Left ventricle myocardium inferior (tissue), 1 donor: Measurements from ENCODE around the gene LRRFIP2. TPM values are rescaled to one million over a fixed set of nuclear protein-coding genes. Genes with fewer than 3 reads are reported as not detected.

Experiments used
- DNase-seq: peaks from one replicate; pipeline ENCODE4 v3.0.0-alpha.2; 2020
- H3K27ac ChIP-seq: fragments of 200-600 bp; replicated peaks from 2 replicates; pipeline ENCODE4 v1.8.0; 2021
- H3K27me3 ChIP-seq: fragments of 200-600 bp; 2 replicates; pipeline ENCODE4 v1.8.0; 2021; ENCODE audit warnings: low read depth
- H3K36me3 ChIP-seq: fragments of 200-600 bp; 2 replicates; pipeline ENCODE4 v1.8.0; 2021
- H3K4me1 ChIP-seq: fragments of 200-600 bp; 2 replicates; pipeline ENCODE4 v1.8.0; 2021
- H3K4me3 ChIP-seq: fragments of 200-600 bp; 2 replicates; pipeline ENCODE4 v1.8.0; 2021; ENCODE audit warnings: mild to moderate bottlenecking, moderate library complexity
- H3K9me3 ChIP-seq: fragments of 200-600 bp; replicated peaks from 2 replicates; pipeline ENCODE4 v1.8.0; 2021
- CTCF ChIP-seq: fragments of 200-600 bp; IDR thresholded peaks from 2 replicates; pipeline ENCODE4 v1.8.0; 2021; ENCODE audit warnings: antibody characterized with exemption, mild to moderate bottlenecking, borderline replicate concordance
- intact Hi-C: fragments of 100-400 bp; cut with micrococcal nuclease; formaldehyde crosslinking; loops from one replicate; pipeline ENCODE4 v1.11.0; 2022
- total RNA-seq: library from RNA; stranded (reverse); fragmentation: NEBNext Ultra II Directional; extraction: Animal tissue kit (Norgen Biotek cat#: 25700); gene quantifications from one replicate; pipeline ENCODE4 v1.2.1, GENCODE V29; 2021
- donor health status: DM: no; HTN: yes; CAD: no; lungs with severe emphysema.

The LRRFIP2 gene
- total RNA-seq, 1 donor from 2014 or later, result 155 TPM

DNA sequence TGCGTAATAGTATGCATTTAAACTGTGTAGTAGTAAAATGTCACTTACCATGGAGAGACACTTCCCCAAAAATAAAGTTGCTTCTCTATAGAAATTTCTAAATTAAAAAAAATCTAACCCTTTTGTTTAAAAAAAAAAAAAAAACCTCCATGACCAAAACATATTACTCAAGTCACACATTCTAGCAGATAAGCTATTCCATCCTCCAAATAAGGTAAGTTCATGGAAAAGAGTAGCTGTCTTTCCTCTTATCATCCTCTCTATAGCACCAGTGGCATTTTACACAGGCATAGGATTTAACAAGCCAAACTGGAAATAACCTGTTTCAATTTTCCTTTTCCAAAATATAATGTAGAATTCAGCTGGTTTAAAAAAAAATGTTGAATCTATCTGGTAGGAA lies 57.4 kb downstream of the LRRFIP2 start:
- H3K36me3 ChIP-seq, result peaks cover 13% of the 10 kb centered on the region
- H3K4me1 ChIP-seq, result peaks cover 40% of the 10 kb centered on the region
- DNase-seq, result no peak
- no peak for TF ChIP-seq CTCF
- intact Hi-C loops, result no loop called here
- no peaks in the 10 kb centered on the region for H3K9me3 ChIP-seq
- H3K4me3 ChIP-seq, result no peak overlapping the region
- H3K27me3 ChIP-seq, result no peaks in the 10 kb centered on the region
- no peak overlapping the region for H3K27ac ChIP-seq

DNA sequence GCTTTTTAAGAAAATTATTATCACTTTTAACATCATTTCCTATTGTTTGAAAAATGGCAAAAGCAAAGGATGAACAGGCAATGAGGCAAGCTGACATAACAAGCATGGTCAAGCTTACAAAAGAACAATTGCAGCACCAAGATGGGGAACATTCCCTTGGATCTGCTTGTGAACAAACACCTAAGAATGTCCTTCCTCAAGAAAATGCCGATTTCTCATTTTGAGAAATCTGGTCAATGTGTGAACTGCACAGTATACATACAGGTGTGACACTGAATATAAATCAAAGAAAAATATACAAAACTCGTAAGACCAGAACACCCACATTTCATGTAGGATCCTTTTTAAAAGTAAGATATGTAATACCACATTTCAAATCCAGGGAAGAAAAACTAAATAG lies 58.9 kb downstream of the LRRFIP2 start:
- Histone ChIP-seq H3K9me3 (no peaks in the 10 kb centered on the region), H3K27me3 (no peaks in the 10 kb centered on the region), H3K4me1 (peaks cover 36% of the 10 kb centered on the region), H3K4me3 (no peak overlapping the region), H3K27ac (no peak overlapping the region), H3K36me3 (peaks cover 13% of the 10 kb centered on the region)
- TF ChIP-seq CTCF, result no peak
- DNase-seq, result no peak
- intact Hi-C loops, result no loop called here

- Histone ChIP-seq H3K4me3 (no peak overlapping the region), H3K27ac (no peak overlapping the region)
Observed at GRCh38 chr3:37114251-37115145, 59.9 kb downstream of the LRRFIP2 start.

DNA sequence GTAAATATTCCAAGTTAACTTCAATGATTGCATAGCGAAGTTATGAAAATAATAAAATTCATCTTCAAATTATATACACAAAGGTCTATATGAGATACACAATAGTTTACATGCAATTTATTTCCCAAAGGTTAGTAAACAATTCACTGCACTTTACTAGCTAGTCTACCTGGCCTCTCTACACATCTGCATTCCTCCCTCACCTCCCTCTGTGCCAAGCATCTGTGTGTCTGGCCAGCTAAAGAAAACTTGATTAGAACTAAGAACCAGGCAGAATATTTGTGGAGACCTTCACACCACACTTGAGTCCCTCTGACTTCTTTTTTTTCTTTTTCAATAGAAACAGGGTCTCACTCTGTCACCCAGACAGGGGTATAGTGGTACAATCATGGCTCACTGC lies 61.4 kb downstream of the LRRFIP2 start:
- Histone ChIP-seq H3K27me3 (no peaks in the 10 kb centered on the region), H3K36me3 (peaks cover 13% of the 10 kb centered on the region), H3K4me3 (no peak overlapping the region), H3K4me1 (peaks cover 46% of the 10 kb centered on the region), H3K9me3 (no peaks in the 10 kb centered on the region), H3K27ac (no peak overlapping the region)
- intact Hi-C loops, result no loop called here
- TF ChIP-seq CTCF, result no peak
- no peak for DNase-seq

More at GRCh38 chr3:37114251-37115145, 59.9 kb downstream of the LRRFIP2 start:
- intact Hi-C loops, result no loop called here
- Histone ChIP-seq H3K9me3 (no peaks in the 10 kb centered on the region), H3K4me1 (peaks cover 44% of the 10 kb centered on the region), H3K36me3 (peaks cover 13% of the 10 kb centered on the region), H3K27me3 (no peaks in the 10 kb centered on the region)
- no peak for DNase-seq
- TF ChIP-seq CTCF, result no peak

GRCh38 chr3:37111199-37111598 lies 63.2 kb downstream of the LRRFIP2 start:
- intact Hi-C loops, result no loop called here
- TF ChIP-seq CTCF, result no peak
- Histone ChIP-seq H3K4me3 (no peak overlapping the region), H3K9me3 (no peaks in the 10 kb centered on the region), H3K36me3 (peaks cover 13% of the 10 kb centered on the region), H3K4me1 (peaks cover 36% of the 10 kb centered on the region), H3K27me3 (no peaks in the 10 kb centered on the region), H3K27ac (no peak overlapping the region)
- no peak for DNase-seq
